GM21528 (cell line): Measurements from ENCODE around the gene ERCC6L.

Experiments
- ATAC-seq: cut with Tn5 transposase; IDR thresholded peaks from one replicate; pipeline ENCODE4 v1.9.1; 2021; ENCODE audit warnings: mild to moderate bottlenecking, moderate library complexity; ENCODE audit not compliant: unreplicated experiment, low FRiP score

The ERCC6L gene

GRCh38 chrX:72238721-72239475, at the start of gene ERCC6L:
Gene ERCC6L, minus strand, starts transcription at chrX:72239027. Its CDS starts 116 bp downstream, at chrX:72238911.
- ATAC-seq = peak; percentile 97

GRCh38 chrX:72282302-72282701, 43.5 kb upstream of the ERCC6L start:
- ATAC-seq = no peak

GRCh38 chrX:72280321-72280845, 41.6 kb upstream of the ERCC6L start:
- ATAC-seq = no peak

- ATAC-seq = no peak
Measured at GRCh38 chrX:72276478-72276953, 37.7 kb upstream of the ERCC6L start.

GRCh38 chrX:72274526-72274925, 35.7 kb upstream of the ERCC6L start:
- no peak for ATAC-seq

- ATAC-seq = no peak
Measured at GRCh38 chrX:72273718-72274117, 34.9 kb upstream of the ERCC6L start.

GRCh38 chrX:72272868-72273267, 34.0 kb upstream of the ERCC6L start:
- no peak for ATAC-seq

- ATAC-seq = no peak
Measured at GRCh38 chrX:72271812-72272211, 33.0 kb upstream of the ERCC6L start.

- no peak for ATAC-seq
Measured at GRCh38 chrX:72271091-72271788, 32.4 kb upstream of the ERCC6L start.

GRCh38 chrX:72270316-72270866, 31.6 kb upstream of the ERCC6L start:
- ATAC-seq = no peak

- ATAC-seq = no peak
Measured at GRCh38 chrX:72269671-72270251, 30.9 kb upstream of the ERCC6L start.

GRCh38 chrX:72268597-72269365, 30.0 kb upstream of the ERCC6L start:
- ATAC-seq = no peak

- no peak for ATAC-seq
Measured at GRCh38 chrX:72265263-72265662, 26.4 kb upstream of the ERCC6L start.

- ATAC-seq = no peak
Measured at GRCh38 chrX:72262077-72262476, 23.2 kb upstream of the ERCC6L start.

GRCh38 chrX:72260448-72260847, 21.6 kb upstream of the ERCC6L start:
- ATAC-seq = no peak

GRCh38 chrX:72258174-72258573, 19.3 kb upstream of the ERCC6L start:
- ATAC-seq = no peak

GRCh38 chrX:72255864-72256263, 17.0 kb upstream of the ERCC6L start:
- no peak for ATAC-seq

- ATAC-seq = no peak
Measured at GRCh38 chrX:72255445-72255844, 16.6 kb upstream of the ERCC6L start.

GRCh38 chrX:72254816-72255215, 16.0 kb upstream of the ERCC6L start:
- ATAC-seq = no peak

- no peak for ATAC-seq
Measured at GRCh38 chrX:72253686-72254085, 14.9 kb upstream of the ERCC6L start.
